HCT116 (cell line): ENCODE data around the gene RADIL. TPM values are rescaled to one million over a fixed set of nuclear protein-coding genes. Genes with fewer than 3 reads are reported as not detected.

ENCODE experiments used
- ATAC-seq: fragments of 200-7000 bp; cut with Tn5 transposase; 2 replicates; pipeline ENCODE4 v1.9.1; 2020; ENCODE audit warnings: mild to moderate bottlenecking, moderate library complexity
- BruUV-seq: library from RNA; stranded (reverse); fragments of 400-500 nt; replicated peaks from 2 replicates; lab custom pipeline; 2021; lab: Mats Ljungman, UMichigan
- CTCF ChIA-PET: fragments of 300-600 bp; sonication (Branson Sonifier 250); formaldehyde crosslinking; loops from one replicate; lab custom pipeline; 2021; ENCODE audit warnings: antibody characterized with exemption; lab: Charles Lee
- POLR2A ChIA-PET: fragments of 300-600, 350-600 bp; sonication (Branson Sonifier 250); formaldehyde crosslinking; loops from one replicate; lab custom pipeline; 2021; ENCODE audit warnings: antibody characterized with exemption; lab: Charles Lee
- RAD21 ChIA-PET, 2 experiments: fragments of 300-600 bp; sonication (Branson Sonifier 250); formaldehyde crosslinking; loops; one replicate each; lab custom pipeline; 2023; ENCODE audit warnings: low total read pairs in 2 of 2; ENCODE audit not compliant: uncharacterized antibody in 2 of 2, unreplicated experiment in 2 of 2, low non-redundant PET in 1 of 2; lab: Charles Lee
- DNase-seq: peaks from one replicate; pipeline ENCODE4 v3.0.0-alpha.2; 2010; ENCODE audit warnings: low read depth, low spot score
- H2AFZ ChIP-seq: fragments of 200-600 bp; shearing (Covaris generic), sonication (generic); 2 replicates; pipeline ENCODE4 v1.6.1; 2017; ENCODE audit warnings: low read depth, mixed run types, mixed read lengths, antibody characterized with exemption, low read length; ENCODE audit not compliant: poor library complexity, severe bottlenecking
- H3K27ac ChIP-seq: 2 replicates; pipeline ENCODE4 v1.5.1; 2012; ENCODE audit warnings: low read depth, low read length
- H3K27me3 ChIP-seq: fragments of 200-600 bp; sonication (generic); 2 replicates; pipeline ENCODE4 v1.6.1; 2016; ENCODE audit warnings: mixed run types, low read length, mixed read lengths; ENCODE audit not compliant: insufficient read depth
- H3K36me3 ChIP-seq, 2 experiments: fragments of 200-500 bp in 1 of 2; fragments of 200-600 bp in 1 of 2; sonication (Bioruptor generic) in 1 of 2; sonication (generic) in 1 of 2; 2 replicates each; pipeline versions ENCODE4 v1.5.1 to v1.6.1; 2014 to 2016; ENCODE audit warnings: low read length in 2 of 2, inconsistent platforms in 1 of 2, mixed read lengths in 1 of 2, mixed run types in 1 of 2; ENCODE audit not compliant: insufficient read depth in 2 of 2, control insufficient read depth in 1 of 2
- H3K4me1 ChIP-seq, 2 experiments: fragments of 200-600 bp in 1 of 2; sonication (generic) in 1 of 2; 2 replicates each; pipeline versions ENCODE4 v1.5.1 to v1.6.1; 2012 to 2017; ENCODE audit warnings: low read length in 2 of 2, inconsistent platforms in 1 of 2, mild to moderate bottlenecking in 1 of 2, mixed read lengths in 1 of 2, mixed run types in 1 of 2, moderate library complexity in 1 of 2; ENCODE audit not compliant: insufficient read depth in 2 of 2, control insufficient read depth in 1 of 2
- H3K4me2 ChIP-seq: fragments of 200-600 bp; sonication (generic); 2 replicates; pipeline ENCODE4 v1.6.1; 2017; ENCODE audit warnings: mixed run types, low read length, mixed read lengths
- H3K4me3 ChIP-seq, 2 experiments: fragments of 200-600 bp in 1 of 2; sonication (generic) in 1 of 2; replicated peaks in 1 of 2; 2 replicates each; pipeline ENCODE4 v1.5.1; 2011 to 2016; ENCODE audit warnings: low read length in 2 of 2, control low read depth in 1 of 2, low read depth in 1 of 2, mild to moderate bottlenecking in 1 of 2, mixed read lengths in 1 of 2, mixed run types in 1 of 2
- H3K79me2 ChIP-seq: fragments of 200-600 bp; sonication (generic); 2 replicates; pipeline ENCODE4 v1.6.1; 2017; ENCODE audit warnings: mild to moderate bottlenecking, mixed run types, low read length, moderate library complexity, mixed read lengths; ENCODE audit not compliant: insufficient read depth
- H3K9ac ChIP-seq: fragments of 200-600 bp; sonication (generic); 2 replicates; pipeline ENCODE4 v1.6.1; 2016; ENCODE audit warnings: low read length, mixed read lengths
- H3K9me2 ChIP-seq: fragments of 200-600 bp; sonication (generic), shearing (Covaris generic); 2 replicates; pipeline ENCODE4 v1.6.1; 2017; ENCODE audit warnings: mixed run types, mild to moderate bottlenecking, moderate library complexity; ENCODE audit not compliant: insufficient read depth
- H3K9me3 ChIP-seq, 2 experiments: fragments of 200-500 bp in 1 of 2; fragments of 200-600 bp in 1 of 2; sonication (Bioruptor generic) in 1 of 2; sonication (generic) in 1 of 2; 2 replicates each; pipeline ENCODE4 v1.6.1; 2014 to 2017; ENCODE audit warnings: low read length in 2 of 2, mixed read lengths in 2 of 2, inconsistent platforms in 1 of 2, low read depth in 1 of 2, mild to moderate bottlenecking in 1 of 2, mixed run types in 1 of 2, moderate library complexity in 1 of 2; ENCODE audit not compliant: control insufficient read depth in 1 of 2, insufficient read depth in 1 of 2
- H4K20me1 ChIP-seq: fragments of 200-600 bp; sonication (generic), shearing (Covaris generic); 2 replicates; pipeline ENCODE4 v1.6.1; 2017; ENCODE audit warnings: mixed run types, mild to moderate bottlenecking, moderate library complexity; ENCODE audit not compliant: insufficient read depth
- CBX3 ChIP-seq: IDR thresholded peaks from 2 replicates; pipeline ENCODE4 v1.6.1; 2012; ENCODE audit warnings: low read depth
- CEBPB ChIP-seq: IDR thresholded peaks from 2 replicates; pipeline ENCODE4 v1.6.1; 2012; ENCODE audit warnings: low read depth
- ELF1 ChIP-seq: IDR thresholded peaks from 2 replicates; pipeline ENCODE4 v1.6.1; 2012; ENCODE audit warnings: low read depth, borderline replicate concordance
- JUND ChIP-seq: IDR thresholded peaks from 2 replicates; pipeline ENCODE4 v1.6.1; 2012
- POLR2A ChIP-seq: IDR thresholded peaks from 2 replicates; pipeline ENCODE4 v1.7.0; 2011; ENCODE audit warnings: borderline replicate concordance; ENCODE audit not compliant: insufficient read depth, insufficient read length; ENCODE audit errors: extremely low read depth
- SIN3A ChIP-seq: IDR thresholded peaks from 2 replicates; pipeline ENCODE4 v1.6.1; 2012; ENCODE audit warnings: low read depth
- YY1 ChIP-seq: IDR thresholded peaks from 2 replicates; pipeline ENCODE4 v1.6.1; 2011; ENCODE audit warnings: low read length, low read depth, moderate library complexity, mild to moderate bottlenecking; ENCODE audit not compliant: insufficient replicate concordance; ENCODE audit errors: extremely low read depth
- ZFX ChIP-seq: fragments of 450-650 bp; IDR thresholded peaks from 2 replicates; pipeline ENCODE4 v1.6.1; 2017
- ZNF274 ChIP-seq: fragments of 200-500 bp; sonication (Bioruptor generic); IDR thresholded peaks from 2 replicates; pipeline ENCODE4 v1.6.1; 2014; ENCODE audit warnings: mild to moderate bottlenecking, low read depth, low read length, inconsistent platforms
- intact Hi-C: fragments of 100-400 bp; cut with micrococcal nuclease; formaldehyde crosslinking; loops from 2 replicates; pipeline ENCODE4 v1.10.0; 2022
- total RNA-seq: library from RNA; stranded (reverse); gene quantifications from one replicate; pipeline ENCODE4 v1.2.1, GENCODE V29; 2021; ENCODE audit not compliant: unreplicated experiment
- TF ChIP-seq, protein P1 (sequence below): IDR thresholded peaks from 2 replicates; pipeline ENCODE4 v1.6.1; 2012
- TF ChIP-seq, protein P2 (sequence below): IDR thresholded peaks from 2 replicates; pipeline ENCODE4 v1.6.1; 2011; ENCODE audit warnings: mild to moderate bottlenecking, low read length, moderate library complexity; ENCODE audit not compliant: insufficient replicate concordance; ENCODE audit errors: extremely low read depth

Gene RADIL
- total RNA-seq, 1 experiment from 2014 or later = 5.3 TPM

DNA sequence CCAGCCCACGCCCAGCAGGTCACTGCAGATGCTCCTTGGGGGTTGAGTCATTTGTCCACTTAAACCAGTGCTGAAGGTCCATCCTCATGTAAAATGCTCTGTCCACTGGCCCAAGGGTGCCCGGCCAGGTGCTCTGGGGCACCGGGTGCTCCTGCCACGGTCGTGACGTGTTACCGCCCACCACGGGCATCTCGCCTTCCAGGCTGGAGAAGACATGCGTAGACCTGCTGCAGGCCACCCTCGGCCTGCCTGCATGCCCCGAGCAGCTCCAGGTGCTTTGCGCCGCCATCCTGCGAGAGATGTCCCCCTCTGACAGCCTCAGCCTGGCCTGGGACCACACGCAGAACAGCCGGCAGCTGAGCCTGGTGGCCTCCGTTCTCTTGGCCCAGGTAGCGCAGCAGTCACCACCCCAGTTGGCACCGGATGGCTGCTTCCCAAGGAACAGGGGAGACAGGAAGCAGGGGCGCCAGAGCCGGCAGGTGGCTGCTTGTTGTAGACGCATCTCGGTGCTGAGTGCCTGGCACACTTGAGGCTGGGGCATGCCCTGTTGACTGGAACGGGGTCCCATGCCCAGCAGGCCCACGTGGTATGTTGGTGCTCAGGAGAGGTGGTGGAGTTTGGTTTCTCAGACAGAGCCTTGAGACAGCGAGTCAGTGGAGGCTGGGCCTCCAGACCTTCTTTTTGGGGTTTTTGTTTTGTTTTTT is 102.0 kb downstream of the RADIL start:
- no peaks in the 10 kb centered on the region for H3K9me3 ChIP-seq
- intact Hi-C loops = no loop called here
- peaks cover 16% of the 10 kb centered on the region for H3K79me2 ChIP-seq
- BruUV-seq = no TSS peak
- no peak for ATAC-seq
- H4K20me1 ChIP-seq = no peaks in the 10 kb centered on the region
- CTCF ChIA-PET = no interaction called here
- H3K4me1 ChIP-seq = peaks cover 0 to 2% of the 10 kb centered on the region in 2 experiments; a peak in 3 of 4 replicates
- H3K4me2 ChIP-seq = no peak overlapping the region
- peaks cover 0 to 2% of the 10 kb centered on the region in 2 experiments; a peak in 1 of 4 replicates for H3K36me3 ChIP-seq
- POLR2A ChIA-PET = no interaction called here
- H3K9me2 ChIP-seq = no peaks in the 10 kb centered on the region
- no peak overlapping the region for H3K27ac ChIP-seq
- DNase-seq = no peak
- no peaks in the 10 kb centered on the region for H3K27me3 ChIP-seq
- RAD21 ChIA-PET = no interaction called here
- H3K4me3 ChIP-seq = no peak overlapping the region
- TF ChIP-seq CBX3 (no peak), POLR2A (no peak), SIN3A (no peak), YY1 (no peak), JUND (no peak), ZNF274 (no peak), ZFX (no peak), CEBPB (no peak), ELF1 (no peak)
- TF ChIP-seq, protein P1, sequence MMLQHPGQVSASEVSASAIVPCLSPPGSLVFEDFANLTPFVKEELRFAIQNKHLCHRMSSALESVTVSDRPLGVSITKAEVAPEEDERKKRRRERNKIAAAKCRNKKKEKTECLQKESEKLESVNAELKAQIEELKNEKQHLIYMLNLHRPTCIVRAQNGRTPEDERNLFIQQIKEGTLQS = no peak
- TF ChIP-seq, protein P2, sequence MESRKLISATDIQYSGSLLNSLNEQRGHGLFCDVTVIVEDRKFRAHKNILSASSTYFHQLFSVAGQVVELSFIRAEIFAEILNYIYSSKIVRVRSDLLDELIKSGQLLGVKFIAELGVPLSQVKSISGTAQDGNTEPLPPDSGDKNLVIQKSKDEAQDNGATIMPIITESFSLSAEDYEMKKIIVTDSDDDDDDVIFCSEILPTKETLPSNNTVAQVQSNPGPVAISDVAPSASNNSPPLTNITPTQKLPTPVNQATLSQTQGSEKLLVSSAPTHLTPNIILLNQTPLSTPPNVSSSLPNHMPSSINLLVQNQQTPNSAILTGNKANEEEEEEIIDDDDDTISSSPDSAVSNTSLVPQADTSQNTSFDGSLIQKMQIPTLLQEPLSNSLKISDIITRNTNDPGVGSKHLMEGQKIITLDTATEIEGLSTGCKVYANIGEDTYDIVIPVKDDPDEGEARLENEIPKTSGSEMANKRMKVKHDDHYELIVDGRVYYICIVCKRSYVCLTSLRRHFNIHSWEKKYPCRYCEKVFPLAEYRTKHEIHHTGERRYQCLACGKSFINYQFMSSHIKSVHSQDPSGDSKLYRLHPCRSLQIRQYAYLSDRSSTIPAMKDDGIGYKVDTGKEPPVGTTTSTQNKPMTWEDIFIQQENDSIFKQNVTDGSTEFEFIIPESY = no peak
- H3K9ac ChIP-seq = no peak overlapping the region
- no peak overlapping the region for H2AFZ ChIP-seq
